ES-I3 (cell line): Measurements from ENCODE around the gene LEFTY2.
"Not testable (repeated sequence)": the region's sequence is repeated elsewhere in the genome, so short reads cannot be mapped to it uniquely, and the experiment has no call there.

Source experiments
- H3K36me3 ChIP-seq: 2 replicates; pipeline ENCODE4 v1.6.1; 2013; ENCODE audit warnings: mild to moderate bottlenecking, low read length, control low read depth, moderate library complexity; ENCODE audit not compliant: insufficient read depth
- H3K4me1 ChIP-seq: 2 replicates; pipeline ENCODE4 v1.6.1; 2013; ENCODE audit warnings: mild to moderate bottlenecking, control low read depth, low read length; ENCODE audit not compliant: insufficient read depth
- H3K9ac ChIP-seq: 2 replicates; pipeline ENCODE4 v1.6.1; 2013; ENCODE audit warnings: low read depth, mild to moderate bottlenecking, low read length, moderate library complexity
- H3K9me3 ChIP-seq: 2 replicates; pipeline ENCODE4 v1.6.1; 2013; ENCODE audit warnings: mild to moderate bottlenecking, low read length, moderate library complexity; ENCODE audit not compliant: control insufficient read depth, insufficient read depth

Gene LEFTY2, protein sequence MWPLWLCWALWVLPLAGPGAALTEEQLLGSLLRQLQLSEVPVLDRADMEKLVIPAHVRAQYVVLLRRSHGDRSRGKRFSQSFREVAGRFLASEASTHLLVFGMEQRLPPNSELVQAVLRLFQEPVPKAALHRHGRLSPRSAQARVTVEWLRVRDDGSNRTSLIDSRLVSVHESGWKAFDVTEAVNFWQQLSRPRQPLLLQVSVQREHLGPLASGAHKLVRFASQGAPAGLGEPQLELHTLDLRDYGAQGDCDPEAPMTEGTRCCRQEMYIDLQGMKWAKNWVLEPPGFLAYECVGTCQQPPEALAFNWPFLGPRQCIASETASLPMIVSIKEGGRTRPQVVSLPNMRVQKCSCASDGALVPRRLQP

DNA sequence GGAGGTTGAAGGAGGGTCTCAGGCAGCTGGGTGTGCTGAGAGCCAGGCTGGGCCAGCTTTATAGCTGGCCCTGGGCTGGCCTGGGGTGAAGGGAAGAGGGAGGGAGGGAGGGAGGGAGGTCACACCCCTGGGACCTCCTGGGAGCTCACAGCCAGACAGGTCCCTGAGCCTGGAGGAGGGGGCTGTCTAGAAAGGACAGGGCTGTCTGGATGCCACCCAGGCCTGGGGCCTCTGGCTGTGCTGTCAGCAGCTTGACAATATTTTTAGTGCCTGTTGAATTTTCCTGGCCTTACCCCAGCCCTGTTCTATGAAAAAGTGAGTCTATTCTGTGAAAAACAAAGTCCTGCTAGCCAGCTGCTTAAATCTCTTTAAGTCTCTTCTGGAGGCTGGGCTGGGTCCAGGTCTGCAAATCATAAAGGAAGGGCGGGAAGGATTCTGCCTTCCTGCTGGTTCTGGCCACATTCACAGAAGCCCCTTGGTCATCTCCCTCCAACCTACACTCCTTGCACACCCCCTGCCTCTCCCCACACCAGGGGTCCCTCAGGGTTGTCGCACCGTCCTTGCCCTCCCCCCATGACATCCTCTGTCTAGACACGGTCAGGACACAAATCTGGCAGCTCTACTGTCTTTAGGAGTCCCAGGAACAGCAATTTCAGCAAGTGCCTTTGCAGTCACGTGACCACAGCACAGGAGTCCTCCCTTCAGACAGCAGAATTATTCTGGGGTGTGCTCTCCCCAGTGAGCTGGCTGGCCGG is at the start of gene LEFTY2:
Gene LEFTY2 (minus strand): TSS at position 34 of the 755 bp plus-strand sequence. CDS start 80 bp downstream, outside the sequence.
- H3K36me3 ChIP-seq = no peaks in the 10 kb centered on the region
- H3K4me1 ChIP-seq = peaks cover 50% of the 10 kb centered on the region
- H3K9ac ChIP-seq = peak within 1 kb of the TSS; percentile 56; the same call in 1 of the 2 replicates
- no peaks in the 10 kb centered on the region for H3K9me3 ChIP-seq

DNA sequence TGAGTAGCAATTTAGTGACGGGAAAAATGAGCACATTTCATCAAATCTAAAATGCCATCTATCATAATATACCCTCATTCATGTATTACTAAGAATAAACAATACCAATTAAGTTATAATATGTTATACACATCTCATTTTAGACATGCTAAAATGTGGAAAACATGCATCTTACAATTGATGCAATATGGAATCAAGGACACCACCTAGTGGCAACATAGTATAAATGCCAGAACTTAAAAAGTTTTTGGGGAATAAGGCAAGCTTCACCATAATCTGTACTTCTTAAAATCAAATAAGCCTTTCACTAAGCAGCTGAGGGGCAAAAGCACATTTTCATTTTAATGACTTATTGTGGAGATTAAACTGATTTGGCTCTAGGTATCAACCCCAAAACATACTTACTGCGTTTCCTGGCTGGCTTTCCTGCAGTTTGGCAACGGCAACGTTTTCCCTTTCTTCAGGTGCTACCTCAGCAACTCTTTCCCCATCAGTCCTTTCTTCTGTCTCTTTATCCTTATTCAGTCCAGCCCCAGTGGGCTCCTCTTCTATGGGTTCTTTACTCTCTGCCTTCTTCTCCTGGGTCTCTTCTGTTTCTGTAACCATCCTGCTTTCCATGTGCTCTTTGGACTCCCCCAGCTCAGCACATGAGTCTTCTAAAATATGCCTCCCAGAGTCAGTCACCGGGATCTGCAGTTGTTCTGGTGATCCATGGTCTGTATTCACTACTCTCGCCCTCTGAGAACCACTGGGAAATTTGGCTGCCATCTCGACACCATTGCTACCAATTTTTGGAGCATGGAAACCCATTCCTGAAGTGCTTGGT is 46.7 kb upstream of the LEFTY2 start:
- Histone ChIP-seq H3K9ac (no peak overlapping the region), H3K9me3 (no peaks in the 10 kb centered on the region), H3K4me1 (no peaks in the 10 kb centered on the region), H3K36me3 (peaks cover 20% of the 10 kb centered on the region)

GRCh38 chr1:225981714-225982113 is 40.7 kb upstream of the LEFTY2 start:
- Histone ChIP-seq H3K9me3 (no peaks in the 10 kb centered on the region), H3K9ac (no peak overlapping the region), H3K36me3 (peaks cover 12% of the 10 kb centered on the region), H3K4me1 (no peaks in the 10 kb centered on the region)

DNA sequence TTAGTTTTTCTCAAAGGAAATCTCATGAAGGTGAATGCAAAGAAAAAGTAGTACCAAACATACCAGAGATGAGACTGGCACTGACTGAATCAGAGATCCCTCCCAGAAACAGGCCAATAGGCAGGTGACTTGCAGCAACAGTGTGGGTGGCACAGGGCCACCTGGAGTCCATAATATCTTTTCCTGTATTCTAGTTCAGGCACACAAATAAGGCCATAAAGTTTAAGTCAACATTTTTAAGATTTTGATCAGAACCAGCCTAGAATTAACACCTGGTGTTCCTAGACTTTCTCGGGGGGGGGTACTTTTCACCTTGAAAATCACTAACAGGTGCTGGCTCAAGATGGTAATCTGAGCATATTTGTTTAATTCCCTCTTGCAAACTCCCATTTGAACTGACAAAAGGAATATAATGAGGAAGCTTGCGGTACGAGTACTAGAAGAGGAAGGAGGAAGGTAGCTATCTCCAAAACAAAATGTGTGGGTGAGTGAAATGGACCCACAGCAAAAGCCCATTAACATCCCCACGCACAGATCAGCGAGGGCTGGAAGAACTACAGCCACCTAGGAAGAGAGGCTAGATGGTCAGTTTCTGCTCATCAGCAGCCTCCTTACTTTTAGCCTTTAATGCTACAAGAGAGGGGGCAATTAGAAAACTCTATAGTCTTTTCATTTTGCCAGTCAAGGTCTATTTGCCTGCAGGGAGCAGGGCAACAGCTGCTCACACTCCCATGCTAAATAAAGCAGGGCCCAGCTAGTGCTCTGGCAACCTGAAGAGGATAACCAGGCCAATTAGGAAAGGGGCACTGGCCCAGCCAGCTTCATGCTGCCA is 39.2 kb upstream of the LEFTY2 start:
- H3K9me3 ChIP-seq = no peaks in the 10 kb centered on the region
- no peaks in the 10 kb centered on the region for H3K4me1 ChIP-seq
- peaks cover 12% of the 10 kb centered on the region for H3K36me3 ChIP-seq
- no peak overlapping the region for H3K9ac ChIP-seq

- Histone ChIP-seq H3K9ac (no peak overlapping the region), H3K36me3 (peaks cover 9% of the 10 kb centered on the region), H3K9me3 (no peaks in the 10 kb centered on the region)
Measured at GRCh38 chr1:225979421-225979820, 38.4 kb upstream of the LEFTY2 start.

GRCh38 chr1:225977937-225978748 is 37.1 kb upstream of the LEFTY2 start:
- Histone ChIP-seq H3K9ac (no peak overlapping the region), H3K4me1 (no peaks in the 10 kb centered on the region), H3K36me3 (peaks cover 5% of the 10 kb centered on the region; the same call in 1 of the 2 replicates), H3K9me3 (no peaks in the 10 kb centered on the region)

More at GRCh38 chr1:225979421-225979820, 38.4 kb upstream of the LEFTY2 start:
- no peaks in the 10 kb centered on the region for H3K4me1 ChIP-seq

DNA sequence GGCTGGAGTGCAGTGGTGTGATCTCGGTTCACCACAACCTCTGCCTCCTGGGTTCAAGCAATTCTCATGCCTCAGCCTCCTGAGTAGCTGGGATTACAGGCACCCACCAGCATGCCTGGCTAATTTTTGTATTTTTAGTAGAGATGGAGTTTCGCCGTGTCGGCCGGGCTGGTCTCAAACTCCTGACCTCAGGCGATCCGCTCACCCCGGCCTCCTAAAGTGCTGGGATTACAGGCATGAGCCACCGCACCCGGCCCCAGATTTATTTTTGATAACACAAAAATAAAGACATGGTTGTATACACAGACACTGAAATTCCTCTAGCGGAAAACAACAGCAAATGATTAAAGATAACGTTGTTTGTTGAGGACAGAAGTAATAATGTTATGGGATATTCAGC is 34.1 kb upstream of the LEFTY2 start:
- H3K4me1 ChIP-seq, H3K9ac ChIP-seq: not testable (repeated sequence)

DNA sequence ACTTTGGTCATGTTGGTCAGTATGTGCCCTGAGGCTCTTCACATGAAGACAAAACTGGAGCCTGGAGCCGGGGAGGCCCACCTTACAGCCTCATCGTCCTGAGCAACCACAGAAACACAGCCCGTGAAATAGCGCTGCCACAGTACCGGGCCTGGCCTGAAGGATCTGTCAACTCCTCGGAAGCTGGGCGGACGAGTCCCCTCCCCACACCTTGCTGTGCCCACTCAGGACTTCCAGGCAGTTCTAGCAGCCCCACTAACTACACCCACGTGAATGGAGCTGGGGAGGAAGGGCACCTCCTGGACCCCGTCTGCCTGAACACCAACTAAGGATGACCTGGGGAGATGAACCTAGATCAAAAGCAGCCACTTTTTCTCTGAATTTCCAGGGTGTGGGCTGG is 33.4 kb upstream of the LEFTY2 start:
- Histone ChIP-seq H3K9ac (no peak overlapping the region), H3K36me3 (no peaks in the 10 kb centered on the region), H3K4me1 (no peaks in the 10 kb centered on the region), H3K9me3 (no peaks in the 10 kb centered on the region)

More for the DNA sequence above, 34.1 kb upstream of the LEFTY2 start:
- H3K9me3 ChIP-seq, H3K36me3 ChIP-seq: not testable (repeated sequence)

DNA sequence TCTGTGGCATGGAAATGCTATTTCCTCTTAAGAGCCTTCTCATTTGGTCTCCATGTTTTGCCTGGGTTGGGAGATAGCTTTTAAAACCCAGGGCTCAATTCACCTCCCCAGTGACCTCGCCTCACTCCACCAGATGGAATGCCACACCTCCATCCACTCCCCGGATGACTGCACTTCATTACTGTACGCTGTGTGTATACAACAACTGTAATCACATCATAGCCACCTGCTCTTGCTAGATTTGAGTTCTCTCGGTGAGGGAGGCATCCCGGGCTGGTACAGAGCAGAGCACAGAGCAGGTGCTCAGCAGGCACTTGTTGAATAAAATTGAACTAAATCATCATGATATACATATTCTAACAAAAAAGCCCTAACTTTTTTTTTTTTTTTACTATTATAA is 32.1 kb upstream of the LEFTY2 start:
- Histone ChIP-seq H3K36me3 (no peaks in the 10 kb centered on the region), H3K9ac (no peak overlapping the region), H3K9me3 (no peaks in the 10 kb centered on the region), H3K4me1 (no peaks in the 10 kb centered on the region; the same call in 1 of the 2 replicates)

GRCh38 chr1:225972344-225973152 is 31.5 kb upstream of the LEFTY2 start:
- Histone ChIP-seq H3K9ac (no peak overlapping the region), H3K36me3 (no peaks in the 10 kb centered on the region), H3K9me3 (no peaks in the 10 kb centered on the region), H3K4me1 (no peaks in the 10 kb centered on the region; the same call in 1 of the 2 replicates)

DNA sequence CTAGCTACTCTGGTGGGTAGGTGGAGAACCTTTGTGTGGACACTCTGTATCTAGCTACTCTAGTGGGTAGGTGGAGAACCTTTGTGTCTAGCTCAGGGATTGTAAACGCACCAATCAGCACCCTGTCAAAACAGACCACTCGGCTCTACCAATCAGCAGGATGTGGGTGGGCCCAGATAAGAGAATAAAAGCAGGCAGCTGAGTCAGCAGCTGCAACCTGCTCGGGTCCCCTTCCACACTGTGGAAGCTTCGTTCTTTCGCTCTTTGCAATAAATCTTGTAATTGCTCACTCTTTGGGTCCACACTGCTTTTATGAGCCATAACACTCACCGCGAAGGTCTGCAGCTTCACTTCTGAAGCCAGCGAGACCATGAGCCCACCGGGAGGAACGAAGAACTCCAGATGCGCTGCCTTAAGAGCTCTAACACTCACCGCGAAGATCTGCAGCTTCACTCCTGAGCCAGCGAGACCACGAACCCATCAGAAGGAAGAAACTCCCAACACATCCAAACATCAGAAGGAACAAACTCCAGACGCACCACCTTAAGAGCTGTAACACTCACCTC is 29.7 kb upstream of the LEFTY2 start:
- not testable (repeated sequence) for H3K4me1 ChIP-seq, H3K9ac ChIP-seq, H3K9me3 ChIP-seq, H3K36me3 ChIP-seq

DNA sequence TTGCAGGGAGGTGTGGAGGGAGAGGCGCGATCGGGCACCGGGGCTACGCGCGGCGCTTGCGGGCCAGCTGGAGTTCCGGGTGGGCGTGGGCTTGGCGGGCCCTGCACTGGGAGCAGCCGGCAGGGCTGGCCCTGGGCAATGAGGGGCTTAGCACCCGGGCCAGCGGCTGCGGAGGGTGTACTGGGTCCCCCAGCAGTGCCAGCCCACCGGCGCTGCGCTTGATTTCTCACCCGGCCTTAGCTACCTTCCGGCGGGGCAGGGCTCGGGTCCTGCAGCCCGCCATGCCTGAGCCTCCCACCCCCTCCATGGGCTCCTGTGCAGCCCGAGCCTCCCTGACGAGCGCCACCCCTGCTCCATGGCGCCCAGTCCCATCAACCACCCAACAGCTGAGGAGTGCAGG is 28.7 kb upstream of the LEFTY2 start:
- H3K9me3 ChIP-seq, H3K36me3 ChIP-seq: not testable (repeated sequence)

More for the DNA sequence above, 28.7 kb upstream of the LEFTY2 start:
- not testable (repeated sequence) for H3K9ac ChIP-seq, H3K4me1 ChIP-seq
